ENCODE data around the gene NCAPG2.
A peak's percentile ranks its signal among the peaks of the same experiment; 100 is the strongest.
"Not testable (repeated sequence)": the region's sequence is repeated elsewhere in the genome, so short reads cannot be mapped to it uniquely, and the experiment has no call there.

The NCAPG2 gene

GRCh38 chr7:158706710-158707590 lies 2.3 kb upstream of the NCAPG2 start:
- DNase-seq (ENCODE audit: low read depth) = no peak
- no peak for TF ChIP-seq CTCF (conservative IDR thresholded peaks at IDR 0.05; ENCODE audit: low read depth, low read length)
- H3K4me3 ChIP-seq (ENCODE audit: low read length) = no peak overlapping the region

- H3K4me3 ChIP-seq (ENCODE audit: low read length) = no peak overlapping the region
- no peak for DNase-seq (ENCODE audit: low read depth)
- TF ChIP-seq CTCF (conservative IDR thresholded peaks at IDR 0.05; ENCODE audit: low read depth, low read length) = no peak
These were observed 1.7 kb upstream of the NCAPG2 start for GRCh38 chr7:158706273-158706704.

GRCh38 chr7:158705234-158705850 lies 738 bp upstream of the NCAPG2 start:
- DNase-seq (ENCODE audit: low read depth) = no peak
- no peak for TF ChIP-seq CTCF (conservative IDR thresholded peaks at IDR 0.05; ENCODE audit: low read depth, low read length)
- H3K4me3 ChIP-seq (ENCODE audit: low read length) = peak overlapping the region; percentile 71

GRCh38 chr7:158703679-158704523 lies 703 bp downstream of the NCAPG2 start:
- peak overlapping the region; percentile 91 for H3K4me3 ChIP-seq (ENCODE audit: low read length)
- DNase-seq (ENCODE audit: low read depth) = not testable (repeated sequence)

- no peak for DNase-seq (ENCODE audit: low read depth)
- no peak overlapping the region for H3K4me3 ChIP-seq (ENCODE audit: low read length)
These were observed 1.7 kb downstream of the NCAPG2 start for GRCh38 chr7:158702944-158703343.

GRCh38 chr7:158702196-158702595 lies 2.4 kb downstream of the NCAPG2 start:
- H3K4me3 ChIP-seq (ENCODE audit: low read length) = no peak overlapping the region
- no peak for TF ChIP-seq CTCF (conservative IDR thresholded peaks at IDR 0.05; ENCODE audit: low read depth, low read length)
- DNase-seq (ENCODE audit: low read depth) = no peak

More at GRCh38 chr7:158702944-158703343, 1.7 kb downstream of the NCAPG2 start:
- no peak for TF ChIP-seq CTCF (conservative IDR thresholded peaks at IDR 0.05; ENCODE audit: low read depth, low read length)

GRCh38 chr7:158700008-158700407 lies 4.6 kb downstream of the NCAPG2 start:
- no peak overlapping the region for H3K4me3 ChIP-seq (ENCODE audit: low read length)
- DNase-seq (ENCODE audit: low read depth) = no peak
- no peak for TF ChIP-seq CTCF (conservative IDR thresholded peaks at IDR 0.05; ENCODE audit: low read depth, low read length)

Data from retinal pigment epithelial cell (primary cell).